ENCODE measurements around the gene EMCN.

DNA sequence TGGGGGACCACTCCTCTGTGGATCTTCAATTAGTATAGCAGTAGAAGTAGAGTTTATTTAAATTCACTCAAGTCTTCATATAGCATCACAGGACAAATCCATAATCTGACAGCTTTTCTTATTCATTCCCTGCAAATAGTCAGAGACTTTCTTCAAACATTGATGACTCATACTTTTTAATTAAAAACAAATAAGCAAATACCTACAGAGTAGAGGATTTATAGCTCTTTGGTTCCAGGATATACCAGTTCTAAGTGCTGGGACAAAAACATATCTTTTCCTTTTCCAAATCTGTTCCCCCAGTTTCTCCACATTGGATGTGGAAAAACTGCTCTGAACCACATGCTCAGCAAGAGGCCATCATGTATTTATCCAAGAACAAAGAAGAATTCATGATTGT, 24.1 kb downstream of the EMCN start:
- TF ChIP-seq, protein P1, sequence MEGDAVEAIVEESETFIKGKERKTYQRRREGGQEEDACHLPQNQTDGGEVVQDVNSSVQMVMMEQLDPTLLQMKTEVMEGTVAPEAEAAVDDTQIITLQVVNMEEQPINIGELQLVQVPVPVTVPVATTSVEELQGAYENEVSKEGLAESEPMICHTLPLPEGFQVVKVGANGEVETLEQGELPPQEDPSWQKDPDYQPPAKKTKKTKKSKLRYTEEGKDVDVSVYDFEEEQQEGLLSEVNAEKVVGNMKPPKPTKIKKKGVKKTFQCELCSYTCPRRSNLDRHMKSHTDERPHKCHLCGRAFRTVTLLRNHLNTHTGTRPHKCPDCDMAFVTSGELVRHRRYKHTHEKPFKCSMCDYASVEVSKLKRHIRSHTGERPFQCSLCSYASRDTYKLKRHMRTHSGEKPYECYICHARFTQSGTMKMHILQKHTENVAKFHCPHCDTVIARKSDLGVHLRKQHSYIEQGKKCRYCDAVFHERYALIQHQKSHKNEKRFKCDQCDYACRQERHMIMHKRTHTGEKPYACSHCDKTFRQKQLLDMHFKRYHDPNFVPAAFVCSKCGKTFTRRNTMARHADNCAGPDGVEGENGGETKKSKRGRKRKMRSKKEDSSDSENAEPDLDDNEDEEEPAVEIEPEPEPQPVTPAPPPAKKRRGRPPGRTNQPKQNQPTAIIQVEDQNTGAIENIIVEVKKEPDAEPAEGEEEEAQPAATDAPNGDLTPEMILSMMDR (IDR thresholded peaks at IDR 0.05), result no peak
- TF ChIP-seq POLR2A (IDR thresholded peaks at IDR 0.05), result no peak

Data from body of pancreas (tissue), 4 donors.